Measurements from ENCODE around the gene NFKBIZ.

DNA sequence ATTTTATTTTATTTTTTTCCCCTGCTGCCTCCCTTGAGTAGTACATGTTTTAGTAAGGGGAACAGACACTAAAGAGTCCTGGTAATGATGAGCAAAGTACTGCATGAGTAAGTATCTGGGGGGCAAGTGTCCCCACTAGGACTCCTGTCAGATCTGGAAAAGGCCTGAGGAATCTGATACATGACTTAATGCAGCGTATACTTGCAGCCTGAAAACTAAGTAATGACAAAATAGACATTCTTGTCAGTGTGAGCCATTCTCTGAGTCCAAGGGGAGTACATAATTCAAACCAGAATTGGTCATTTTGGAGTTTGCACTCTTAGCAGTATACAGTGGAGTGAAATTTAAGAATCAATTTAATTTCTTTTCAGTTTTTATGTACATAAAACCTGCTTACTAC, 42.8 kb upstream of the NFKBIZ start:
- TF ChIP-seq, protein P1, sequence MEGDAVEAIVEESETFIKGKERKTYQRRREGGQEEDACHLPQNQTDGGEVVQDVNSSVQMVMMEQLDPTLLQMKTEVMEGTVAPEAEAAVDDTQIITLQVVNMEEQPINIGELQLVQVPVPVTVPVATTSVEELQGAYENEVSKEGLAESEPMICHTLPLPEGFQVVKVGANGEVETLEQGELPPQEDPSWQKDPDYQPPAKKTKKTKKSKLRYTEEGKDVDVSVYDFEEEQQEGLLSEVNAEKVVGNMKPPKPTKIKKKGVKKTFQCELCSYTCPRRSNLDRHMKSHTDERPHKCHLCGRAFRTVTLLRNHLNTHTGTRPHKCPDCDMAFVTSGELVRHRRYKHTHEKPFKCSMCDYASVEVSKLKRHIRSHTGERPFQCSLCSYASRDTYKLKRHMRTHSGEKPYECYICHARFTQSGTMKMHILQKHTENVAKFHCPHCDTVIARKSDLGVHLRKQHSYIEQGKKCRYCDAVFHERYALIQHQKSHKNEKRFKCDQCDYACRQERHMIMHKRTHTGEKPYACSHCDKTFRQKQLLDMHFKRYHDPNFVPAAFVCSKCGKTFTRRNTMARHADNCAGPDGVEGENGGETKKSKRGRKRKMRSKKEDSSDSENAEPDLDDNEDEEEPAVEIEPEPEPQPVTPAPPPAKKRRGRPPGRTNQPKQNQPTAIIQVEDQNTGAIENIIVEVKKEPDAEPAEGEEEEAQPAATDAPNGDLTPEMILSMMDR (conservative IDR thresholded peaks at IDR 0.05 in 1 of 2, IDR thresholded peaks at IDR 0.05 in 1 of 2; ENCODE audit: low read depth in 1 of 2, low read length in 2 of 2) = no peak
- no peak for TF ChIP-seq EZH2 (IDR thresholded peaks at IDR 0.05; ENCODE audit: low read length, missing control alignments)
